ENCODE data around the gene PRKCA.
"Not testable (repeated sequence)": the region's sequence is repeated elsewhere in the genome, so short reads cannot be mapped to it uniquely, and the experiment has no call there.

The PRKCA gene

GRCh38 chr17:66466106-66466820 lies 163.8 kb downstream of the PRKCA start:
- DNase-seq (ENCODE audit: low read depth) = no peak

DNA sequence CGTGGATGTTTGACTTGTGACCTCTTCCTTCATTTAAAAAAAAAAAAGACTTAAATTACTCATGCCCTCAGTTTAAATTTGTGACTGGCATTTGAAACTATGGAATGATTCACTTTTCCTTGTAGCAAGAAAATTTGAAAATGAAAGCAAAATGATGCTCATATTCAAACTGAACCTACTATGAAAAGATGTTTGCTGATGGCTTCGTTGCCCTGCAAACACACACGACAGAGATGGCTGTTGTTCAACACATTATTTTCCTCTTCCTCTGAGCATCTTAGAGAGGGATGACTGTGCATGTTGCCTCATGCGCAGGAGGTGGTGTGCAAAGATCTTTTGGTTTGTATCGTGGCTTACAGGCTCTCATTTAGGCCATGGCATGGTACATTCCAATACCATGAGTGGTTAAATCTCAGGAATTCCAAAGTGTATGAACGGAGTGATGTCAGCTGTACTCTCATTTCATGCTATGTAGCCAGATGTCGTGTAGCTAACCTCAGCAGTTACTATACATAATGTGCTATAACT lies 164.5 kb downstream of the PRKCA start:
- peak; percentile 97 for DNase-seq (ENCODE audit: low read depth)

DNA sequence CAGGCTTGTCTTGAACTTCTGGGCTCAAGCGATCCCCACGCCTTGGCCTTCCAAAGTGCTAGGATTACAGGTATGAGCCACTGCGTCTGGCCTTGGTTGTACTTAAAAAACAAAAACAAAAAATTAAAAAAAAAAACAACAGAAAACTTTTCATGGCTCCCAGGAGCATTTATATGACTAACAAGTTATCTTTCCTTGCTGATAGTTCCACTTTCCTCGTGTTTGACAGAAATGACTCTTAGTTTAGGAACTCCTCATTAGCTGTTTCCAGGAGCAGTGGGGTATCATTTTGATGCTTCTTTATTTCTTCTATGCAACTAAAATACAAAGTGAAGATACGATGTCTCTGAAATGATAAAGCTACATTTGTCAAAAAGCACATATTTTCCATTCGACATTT lies 165.4 kb downstream of the PRKCA start:
- no peak for DNase-seq (ENCODE audit: low read depth)

DNA sequence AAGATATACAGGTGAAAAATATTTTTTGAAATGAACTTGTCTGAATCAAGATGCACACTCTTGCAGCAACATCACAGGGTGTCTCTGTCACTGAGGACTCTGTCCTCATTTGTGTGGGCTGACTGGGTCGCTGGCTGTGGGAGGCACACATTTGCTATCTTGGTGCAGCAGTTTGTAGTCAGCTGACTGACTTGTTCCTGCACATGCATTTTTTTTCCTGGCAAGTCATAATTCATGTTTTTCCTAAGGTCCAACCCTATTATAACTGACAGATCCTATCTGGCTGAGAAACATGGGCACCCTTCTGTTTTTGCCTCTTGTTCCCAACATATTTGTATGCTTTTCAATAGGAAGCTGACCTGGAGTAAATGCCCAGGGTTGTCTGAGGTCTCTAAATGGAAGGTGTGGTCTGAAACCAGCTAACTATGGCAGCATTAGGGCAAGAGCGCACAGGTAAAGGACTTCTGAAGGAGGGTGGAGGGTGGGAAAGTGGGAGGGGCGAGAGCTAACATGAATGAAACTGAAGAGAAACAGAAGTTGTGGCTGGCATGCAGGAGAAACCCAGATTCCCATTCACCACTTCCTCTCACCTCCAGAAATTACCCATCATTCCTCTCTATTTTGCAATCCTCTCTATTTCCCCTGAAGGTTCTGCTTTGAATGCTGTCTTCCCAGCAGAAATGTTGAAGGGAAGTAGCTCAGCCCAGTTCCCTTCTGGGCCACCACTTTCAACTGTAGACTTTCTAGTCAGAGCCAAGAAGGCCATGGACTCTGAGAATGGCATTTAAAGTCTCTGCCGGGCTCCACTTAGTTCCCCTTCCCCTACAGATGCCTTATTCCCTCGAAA lies 166.1 kb downstream of the PRKCA start:
- DNase-seq (ENCODE audit: low read depth) = no peak

DNA sequence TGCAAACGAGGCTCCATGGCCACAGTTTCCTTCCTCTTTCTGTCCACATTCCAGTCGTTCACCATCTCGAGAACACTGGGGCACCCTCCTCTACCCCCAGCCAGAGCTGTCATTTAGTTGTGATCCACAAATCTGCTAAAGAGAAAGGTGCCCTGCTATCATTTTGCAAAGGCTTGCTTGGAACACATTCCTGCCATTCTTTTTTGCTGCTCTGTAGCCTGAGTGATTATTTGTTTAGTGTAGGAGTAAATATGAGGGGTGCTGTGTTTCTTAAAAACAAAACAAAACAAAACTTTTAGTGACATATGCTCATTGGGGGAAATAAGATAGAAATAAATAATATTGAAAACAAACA lies 166.7 kb downstream of the PRKCA start:
- no peak for DNase-seq (ENCODE audit: low read depth)

DNA sequence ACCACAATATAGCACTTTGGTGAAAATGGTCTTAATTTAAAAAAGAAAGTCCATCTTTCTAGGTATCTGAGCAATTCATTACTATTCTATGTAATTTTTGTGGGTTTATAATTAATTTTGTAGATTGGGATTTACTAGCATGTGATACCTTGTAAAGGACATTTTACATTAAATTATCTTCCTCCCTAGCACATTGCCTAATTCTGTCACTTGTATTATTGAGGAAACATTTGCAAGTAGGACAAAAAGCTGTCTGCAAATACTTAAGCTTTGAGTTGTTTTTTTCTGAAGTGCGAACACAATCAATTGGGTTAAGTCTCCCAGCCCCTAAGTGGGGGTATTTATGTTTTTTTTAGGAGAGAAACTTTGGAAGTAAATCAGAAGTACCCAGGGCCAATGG lies 167.0 kb downstream of the PRKCA start:
- no peak for DNase-seq (ENCODE audit: low read depth)

DNA sequence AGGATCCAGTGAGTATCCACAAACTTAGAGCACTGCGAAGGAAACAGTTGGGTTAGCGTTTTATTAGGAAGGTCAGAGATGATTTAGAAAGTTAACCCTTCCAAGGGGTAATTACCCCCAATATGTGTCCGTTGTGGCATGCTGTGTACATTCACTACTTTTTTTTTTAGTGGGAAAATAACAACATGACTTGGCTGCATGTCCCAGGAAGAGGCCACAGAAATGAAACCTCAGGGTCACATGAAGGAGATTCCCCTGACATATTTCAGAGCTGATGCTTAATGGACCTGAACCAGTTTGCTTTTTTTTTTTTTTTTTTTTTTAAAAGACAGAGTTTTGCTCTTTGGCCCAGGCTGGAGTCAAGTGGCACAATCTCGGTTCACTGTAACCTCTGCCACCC lies 167.5 kb downstream of the PRKCA start:
- no peak for DNase-seq (ENCODE audit: low read depth)

DNA sequence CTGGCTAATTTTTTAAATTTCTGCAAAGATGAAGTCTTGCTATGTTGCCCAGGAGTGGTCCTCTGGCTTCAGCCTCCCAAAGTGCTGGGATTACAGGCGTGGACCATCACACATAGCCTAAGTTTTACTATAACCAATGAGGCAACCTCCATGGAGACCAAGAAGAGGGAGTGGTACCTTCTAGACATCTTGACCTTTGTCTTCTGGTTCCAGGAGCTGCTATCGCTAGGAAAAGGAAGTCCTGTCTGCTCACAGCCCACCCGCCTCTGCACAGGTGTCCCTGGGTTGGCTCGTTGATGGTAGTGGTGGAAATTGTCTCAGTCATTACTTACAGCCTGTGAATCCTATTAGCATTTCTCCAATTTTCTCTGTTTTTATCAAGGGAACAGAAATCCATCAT lies 169.7 kb downstream of the PRKCA start:
- no peak for DNase-seq (ENCODE audit: low read depth)

GRCh38 chr17:66474258-66474657 lies 171.8 kb downstream of the PRKCA start:
- DNase-seq (ENCODE audit: low read depth) = no peak

DNA sequence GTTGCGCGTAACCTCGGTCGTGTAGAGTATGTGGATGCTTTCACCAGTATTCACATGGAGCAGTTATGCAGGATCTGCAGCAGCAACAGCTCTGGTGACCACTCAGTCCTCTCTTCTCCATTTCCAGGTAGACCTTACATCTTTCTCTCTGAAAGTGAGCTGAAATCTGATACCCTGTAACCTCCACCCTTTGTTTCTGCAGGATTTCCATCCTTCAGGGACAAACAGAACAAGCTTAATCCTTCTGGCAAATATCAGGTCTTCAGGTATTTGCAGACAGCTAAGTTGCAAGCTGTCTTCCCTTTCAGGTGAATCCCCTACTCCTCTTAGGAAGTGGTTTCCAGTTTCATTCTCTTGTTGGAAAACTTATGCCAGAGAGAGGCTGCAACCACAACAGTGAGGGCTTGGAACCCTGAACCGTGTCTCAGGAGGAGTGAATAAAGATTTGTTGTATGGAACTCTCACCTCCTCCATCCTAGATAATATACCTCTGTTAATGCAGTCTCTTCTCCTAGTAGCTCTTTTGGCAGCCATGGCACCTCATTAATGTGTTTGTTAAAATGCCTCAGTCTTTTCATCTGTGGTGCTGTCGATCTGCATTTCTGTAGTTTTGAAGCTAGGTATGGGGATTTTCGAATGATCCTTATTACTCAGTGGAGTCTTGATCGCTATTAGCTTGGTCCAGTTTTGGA lies 172.5 kb downstream of the PRKCA start:
- no peak for DNase-seq (ENCODE audit: low read depth)

GRCh38 chr17:66476014-66476413 lies 173.6 kb downstream of the PRKCA start:
- DNase-seq (ENCODE audit: low read depth) = no peak

DNA sequence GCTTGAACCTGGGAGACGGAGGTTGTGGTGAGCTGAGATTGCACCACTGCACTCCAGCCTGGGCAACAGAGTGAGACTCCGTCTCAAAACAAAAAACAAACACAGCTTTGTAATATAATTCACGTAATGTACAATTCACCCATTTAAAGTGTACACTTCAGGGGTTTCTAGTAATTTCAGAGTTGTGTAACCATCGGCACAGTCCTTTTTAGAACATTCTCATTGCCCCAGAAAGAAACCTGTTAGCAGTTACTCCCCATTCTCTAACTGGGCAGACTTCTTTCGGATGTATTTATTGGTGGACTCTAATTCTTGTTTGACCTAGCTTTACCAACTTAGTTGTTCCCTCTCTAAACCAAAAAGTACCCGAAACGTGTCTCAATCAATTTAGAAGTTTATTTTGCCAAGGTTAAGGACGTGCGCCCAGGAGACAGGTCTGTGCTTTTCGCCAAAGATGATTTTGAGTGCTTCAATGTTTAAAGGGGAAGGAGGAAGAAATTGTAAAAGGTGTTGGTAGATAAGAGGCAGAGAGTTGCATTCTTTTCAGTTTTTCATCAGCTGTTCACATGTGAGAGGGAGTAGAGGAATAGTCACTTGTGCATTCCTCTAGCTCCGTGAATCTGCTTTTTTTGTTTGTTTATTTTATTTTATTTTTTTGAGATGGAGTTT lies 175.3 kb downstream of the PRKCA start:
- no peak for DNase-seq (ENCODE audit: low read depth)

DNA sequence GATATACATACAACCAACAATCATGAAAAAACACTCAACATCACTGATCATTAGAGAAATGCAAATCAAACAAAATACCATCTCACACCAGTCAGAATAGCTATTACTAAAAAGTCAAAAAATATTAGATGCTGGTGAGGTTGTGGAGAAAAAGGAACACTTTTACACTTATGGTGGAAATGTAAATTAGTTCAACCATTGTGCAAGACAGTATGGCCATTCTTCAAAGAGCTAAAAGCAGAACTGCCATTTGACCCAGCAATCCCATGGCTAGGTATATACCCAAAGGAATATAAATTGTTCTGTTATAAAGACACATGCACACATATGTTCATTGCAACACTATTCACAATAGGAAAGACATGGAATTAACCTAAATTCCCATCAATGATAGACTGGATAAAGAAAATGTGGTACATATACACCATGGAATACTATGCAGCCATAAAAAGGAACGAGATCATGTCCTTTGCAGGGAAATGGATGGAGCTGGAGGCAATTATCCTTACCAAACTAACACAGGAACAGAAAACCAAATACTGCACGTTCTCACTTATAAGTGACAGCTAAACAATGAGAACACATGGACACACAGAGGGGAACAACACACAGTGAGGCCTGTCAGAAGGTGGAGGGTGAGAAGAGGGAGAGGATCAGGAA lies 176.9 kb downstream of the PRKCA start:
- not testable (repeated sequence) for DNase-seq (ENCODE audit: low read depth)

- DNase-seq (ENCODE audit: low read depth) = no peak
Measured at GRCh38 chr17:66480243-66480642, 177.8 kb downstream of the PRKCA start.

DNA sequence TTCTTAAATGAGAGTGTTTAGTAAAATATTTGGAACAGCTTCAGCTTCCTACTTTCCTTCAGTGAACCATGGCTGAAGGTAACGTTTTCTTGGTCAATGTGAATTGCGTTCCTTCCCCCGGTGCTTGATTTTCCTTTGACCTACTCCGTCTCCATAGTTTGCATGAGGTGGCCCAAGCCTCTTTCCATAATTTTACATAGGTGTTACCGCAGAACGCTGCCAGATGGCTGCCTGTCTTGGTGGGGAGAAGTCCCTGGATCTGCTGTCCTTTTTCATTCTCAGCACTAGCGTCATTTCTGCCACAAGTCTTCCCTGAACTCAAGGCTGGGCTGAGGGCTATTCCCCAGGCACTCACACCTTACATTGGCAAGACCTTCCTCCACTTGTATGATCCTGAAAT lies 178.4 kb downstream of the PRKCA start:
- DNase-seq (ENCODE audit: low read depth) = no peak

DNA sequence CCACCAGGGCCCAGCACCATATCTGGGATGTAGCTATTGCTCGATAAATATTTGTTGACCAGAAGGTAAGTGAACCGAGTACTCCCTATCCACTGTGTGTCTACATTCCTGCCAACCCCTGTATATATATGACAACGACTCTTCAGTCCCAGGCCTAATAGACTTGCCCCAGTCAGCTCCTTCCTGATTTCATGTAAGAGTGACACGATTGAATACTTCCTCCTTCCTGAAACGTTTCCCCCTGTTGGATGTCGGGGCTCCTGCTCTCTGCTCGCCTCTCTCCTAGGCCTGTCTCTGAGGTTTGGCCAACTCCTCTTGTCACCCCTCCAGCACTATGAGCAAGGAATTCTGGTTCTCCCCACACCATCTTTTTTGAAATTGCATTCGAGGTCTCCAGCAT lies 178.9 kb downstream of the PRKCA start:
- no peak for DNase-seq (ENCODE audit: low read depth)

- DNase-seq (ENCODE audit: low read depth) = no peak
Measured at GRCh38 chr17:66483906-66484305, 181.5 kb downstream of the PRKCA start.

- no peak for DNase-seq (ENCODE audit: low read depth)
Measured at GRCh38 chr17:66485309-66485947, 183.0 kb downstream of the PRKCA start.

DNA sequence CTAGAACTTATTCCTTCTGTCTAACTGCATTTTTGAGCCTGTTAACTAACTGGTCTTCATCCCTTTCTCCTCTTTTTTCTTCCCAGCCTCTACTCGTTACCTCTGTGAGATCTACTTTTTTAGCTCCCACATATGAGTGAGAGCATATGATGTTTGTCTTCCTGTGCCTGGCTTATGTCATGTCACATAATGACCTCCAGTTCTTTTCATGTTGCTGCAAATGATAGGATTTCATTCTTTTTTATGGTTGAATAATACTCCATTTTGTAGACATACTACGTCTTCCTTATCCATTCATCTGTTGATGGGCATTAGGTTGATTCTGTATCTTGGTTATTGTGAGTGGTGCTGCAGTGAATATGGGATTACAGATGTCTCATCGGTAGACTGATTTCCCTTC lies 184.7 kb downstream of the PRKCA start:
- DNase-seq (ENCODE audit: low read depth) = no peak

DNA sequence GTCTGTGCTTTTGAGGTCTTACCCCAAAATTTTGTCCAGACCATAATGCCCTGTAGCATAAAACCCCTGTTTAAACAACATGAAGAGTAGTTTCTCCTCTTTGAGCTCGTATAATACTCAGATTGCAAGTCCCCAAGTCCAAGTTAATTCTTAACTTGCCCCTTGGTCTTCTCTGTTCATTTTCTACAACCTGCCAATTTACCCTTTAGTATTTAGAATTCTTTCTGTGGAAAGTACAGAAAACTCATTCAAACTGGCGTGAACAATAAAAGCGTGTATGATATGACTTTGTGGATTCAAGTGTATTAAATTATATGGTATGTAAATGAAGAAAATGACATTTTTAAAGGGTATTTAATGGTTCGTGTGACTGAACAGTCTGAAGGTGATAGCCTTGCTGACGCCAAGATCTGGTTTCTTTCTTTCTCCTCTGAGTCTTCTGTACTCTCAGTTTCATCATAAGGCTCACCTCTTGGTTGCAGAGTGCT lies 185.6 kb downstream of the PRKCA start:
- no peak for DNase-seq (ENCODE audit: low read depth)

- DNase-seq (ENCODE audit: low read depth) = no peak
Measured at GRCh38 chr17:66488864-66489263, 186.5 kb downstream of the PRKCA start.

Data from GM04504 (cell line).